Rectal smooth muscle tissue (tissue), 1 donor: ENCODE results near the gene YKT6.

Experiments
- H3K27ac ChIP-seq: one replicate; pipeline ENCODE4 v1.7.0; 2013; ENCODE audit warnings: low read depth, low read length, inconsistent platforms
- H3K27me3 ChIP-seq: one replicate; pipeline ENCODE4 v1.7.0; 2013; ENCODE audit warnings: low read length; ENCODE audit not compliant: control insufficient read depth, insufficient read depth
- H3K36me3 ChIP-seq: one replicate; pipeline ENCODE4 v1.7.0; 2013; ENCODE audit warnings: low read length; ENCODE audit not compliant: control insufficient read depth, insufficient read depth
- H3K4me1 ChIP-seq: one replicate; pipeline ENCODE4 v1.7.0; 2013; ENCODE audit warnings: low read length; ENCODE audit not compliant: control insufficient read depth, insufficient read depth
- H3K4me3 ChIP-seq: one replicate; pipeline ENCODE4 v1.7.0; 2013; ENCODE audit warnings: low read length
- H3K9ac ChIP-seq: one replicate; pipeline ENCODE4 v1.7.0; 2013; ENCODE audit warnings: low read length

Gene YKT6

GRCh38 chr7:44225566-44226395 lies 25.0 kb downstream of the YKT6 start:
- H3K4me1 ChIP-seq: no peaks in the 10 kb centered on the region
- no peak overlapping the region for H3K9ac ChIP-seq
- H3K27me3 ChIP-seq: no peaks in the 10 kb centered on the region
- H3K27ac ChIP-seq: no peak overlapping the region
- H3K36me3 ChIP-seq: no peaks in the 10 kb centered on the region
- H3K4me3 ChIP-seq: no peak overlapping the region

GRCh38 chr7:44226396-44226753 lies 25.6 kb downstream of the YKT6 start:
- Histone ChIP-seq H3K4me3 (no peak overlapping the region), H3K27ac (no peak overlapping the region), H3K4me1 (no peaks in the 10 kb centered on the region), H3K27me3 (no peaks in the 10 kb centered on the region), H3K9ac (no peak overlapping the region), H3K36me3 (no peaks in the 10 kb centered on the region)

GRCh38 chr7:44227911-44228310 lies 27.1 kb downstream of the YKT6 start:
- no peak overlapping the region for H3K27ac ChIP-seq
- no peaks in the 10 kb centered on the region for H3K27me3 ChIP-seq
- no peaks in the 10 kb centered on the region for H3K36me3 ChIP-seq
- H3K4me1 ChIP-seq: no peaks in the 10 kb centered on the region
- no peak overlapping the region for H3K9ac ChIP-seq
- no peak overlapping the region for H3K4me3 ChIP-seq

- H3K27ac ChIP-seq: no peak overlapping the region
- no peaks in the 10 kb centered on the region for H3K36me3 ChIP-seq
- H3K9ac ChIP-seq: no peak overlapping the region
Measured at GRCh38 chr7:44228571-44229350, 28.0 kb downstream of the YKT6 start.

DNA sequence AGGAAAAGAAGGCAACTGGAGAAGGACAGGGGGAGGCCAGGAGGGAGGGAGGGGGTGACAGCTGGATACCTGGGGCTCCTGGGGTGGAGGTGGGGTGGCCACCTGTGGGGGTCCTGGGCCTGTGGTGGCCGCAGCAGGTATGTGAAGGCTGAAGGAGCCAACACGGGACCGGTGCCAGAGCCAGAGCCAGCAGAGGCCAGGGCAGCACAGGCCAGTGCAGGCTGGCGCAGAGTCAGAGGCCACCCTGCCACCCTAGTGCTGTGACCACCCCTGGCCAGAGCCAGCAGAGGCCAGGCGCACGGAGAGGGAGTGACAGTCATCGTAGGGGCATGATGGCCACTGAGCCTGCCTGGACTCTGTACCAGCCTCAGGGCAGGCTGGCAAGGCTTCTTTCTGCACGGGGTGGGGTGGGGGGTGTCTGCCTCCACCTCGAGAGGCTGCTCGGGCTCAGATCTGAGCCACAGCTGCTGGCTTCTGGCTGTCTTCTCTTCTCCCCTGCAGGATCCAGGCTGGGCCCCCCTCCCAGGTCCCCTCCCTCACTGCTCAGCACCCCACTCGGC lies 28.8 kb downstream of the YKT6 start:
- H3K4me3 ChIP-seq: no peak overlapping the region
- no peak overlapping the region for H3K9ac ChIP-seq
- H3K4me1 ChIP-seq: no peaks in the 10 kb centered on the region
- no peak overlapping the region for H3K27ac ChIP-seq
- no peaks in the 10 kb centered on the region for H3K27me3 ChIP-seq
- H3K36me3 ChIP-seq: no peaks in the 10 kb centered on the region

More at GRCh38 chr7:44228571-44229350, 28.0 kb downstream of the YKT6 start:
- H3K4me1 ChIP-seq: no peaks in the 10 kb centered on the region
- H3K4me3 ChIP-seq: no peak overlapping the region
- no peaks in the 10 kb centered on the region for H3K27me3 ChIP-seq

DNA sequence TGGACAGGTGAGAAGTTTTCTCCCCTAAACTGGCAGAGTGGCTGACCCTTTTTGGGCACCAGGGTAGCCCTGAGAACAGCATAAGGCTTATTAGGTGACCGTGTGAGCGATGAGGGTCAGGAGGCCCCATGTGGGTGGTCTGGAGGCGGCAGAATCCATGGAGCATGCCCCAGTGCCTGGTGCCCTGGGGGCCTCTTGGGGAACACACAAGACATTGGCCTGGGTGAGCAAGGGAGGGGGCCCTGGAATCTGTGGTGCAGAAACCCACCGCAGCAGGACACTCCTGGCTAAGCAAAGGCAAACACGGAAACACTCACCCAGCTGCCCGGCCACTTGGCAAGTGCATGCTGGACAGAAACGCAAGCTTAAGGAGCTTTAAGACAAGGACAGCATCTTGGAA lies 29.5 kb downstream of the YKT6 start:
- no peaks in the 10 kb centered on the region for H3K36me3 ChIP-seq
- H3K27ac ChIP-seq: no peak overlapping the region
- no peak overlapping the region for H3K4me3 ChIP-seq
- no peaks in the 10 kb centered on the region for H3K27me3 ChIP-seq
- no peaks in the 10 kb centered on the region for H3K4me1 ChIP-seq
- H3K9ac ChIP-seq: no peak overlapping the region

- H3K4me3 ChIP-seq: no peak overlapping the region
- H3K9ac ChIP-seq: no peak overlapping the region
- H3K27ac ChIP-seq: no peak overlapping the region
- no peaks in the 10 kb centered on the region for H3K36me3 ChIP-seq
- H3K4me1 ChIP-seq: no peaks in the 10 kb centered on the region
- H3K27me3 ChIP-seq: no peaks in the 10 kb centered on the region
Measured at GRCh38 chr7:44231088-44231487, 30.3 kb downstream of the YKT6 start.

- Histone ChIP-seq H3K4me1 (no peaks in the 10 kb centered on the region), H3K27me3 (no peaks in the 10 kb centered on the region), H3K9ac (no peak overlapping the region)
Measured at GRCh38 chr7:44232396-44232795, 31.6 kb downstream of the YKT6 start.

GRCh38 chr7:44232901-44233715 lies 32.3 kb downstream of the YKT6 start:
- H3K9ac ChIP-seq: no peak overlapping the region

More at GRCh38 chr7:44232396-44232795, 31.6 kb downstream of the YKT6 start:
- H3K36me3 ChIP-seq: no peaks in the 10 kb centered on the region
- no peak overlapping the region for H3K27ac ChIP-seq
- H3K4me3 ChIP-seq: no peak overlapping the region

GRCh38 chr7:44235066-44235465 lies 34.3 kb downstream of the YKT6 start:
- Histone ChIP-seq H3K4me3 (no peak overlapping the region), H3K27ac (no peak overlapping the region), H3K36me3 (no peaks in the 10 kb centered on the region), H3K27me3 (no peaks in the 10 kb centered on the region), H3K9ac (no peak overlapping the region), H3K4me1 (no peaks in the 10 kb centered on the region)

More at GRCh38 chr7:44232901-44233715, 32.3 kb downstream of the YKT6 start:
- no peaks in the 10 kb centered on the region for H3K4me1 ChIP-seq
- no peak overlapping the region for H3K4me3 ChIP-seq
- H3K27me3 ChIP-seq: no peaks in the 10 kb centered on the region
- H3K36me3 ChIP-seq: no peaks in the 10 kb centered on the region
- no peak overlapping the region for H3K27ac ChIP-seq

GRCh38 chr7:44235582-44236332 lies 35.0 kb downstream of the YKT6 start:
- H3K9ac ChIP-seq: no peak overlapping the region
- H3K4me1 ChIP-seq: no peaks in the 10 kb centered on the region
- no peak overlapping the region for H3K27ac ChIP-seq
- no peak overlapping the region for H3K4me3 ChIP-seq
- no peaks in the 10 kb centered on the region for H3K27me3 ChIP-seq
- H3K36me3 ChIP-seq: no peaks in the 10 kb centered on the region
